NCI-H345 treated with DMSO at 0.1 percent for 48 hours (cell line): ENCODE measurements around the gene SH3RF3.

Experiments
- DNase-seq: peaks from one replicate; lab custom pipeline; 2025; ENCODE audit not compliant: unreplicated experiment; lab: John Stamatoyannopoulos, UW

The SH3RF3 gene

DNA sequence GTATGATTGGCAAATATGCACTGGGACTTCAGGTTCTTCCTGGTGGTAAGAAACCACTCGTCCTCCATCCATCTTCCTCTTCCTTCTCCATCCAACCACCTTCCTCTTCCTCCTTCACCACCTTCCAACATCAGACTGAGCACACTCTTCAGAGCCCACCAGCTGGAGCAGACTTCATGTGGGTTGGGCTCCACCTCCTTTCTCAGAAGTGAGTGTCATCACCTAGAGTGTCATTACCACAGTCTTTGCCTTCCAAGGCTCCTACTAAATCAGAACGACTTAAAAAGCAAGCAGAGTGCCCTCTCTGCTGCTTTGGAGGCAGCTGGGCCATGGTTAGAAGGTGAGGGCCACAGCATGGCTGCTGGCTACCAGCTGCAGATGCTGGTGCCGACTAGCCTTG lies 171.6 kb downstream of the SH3RF3 start:
- no peak for DNase-seq

DNA sequence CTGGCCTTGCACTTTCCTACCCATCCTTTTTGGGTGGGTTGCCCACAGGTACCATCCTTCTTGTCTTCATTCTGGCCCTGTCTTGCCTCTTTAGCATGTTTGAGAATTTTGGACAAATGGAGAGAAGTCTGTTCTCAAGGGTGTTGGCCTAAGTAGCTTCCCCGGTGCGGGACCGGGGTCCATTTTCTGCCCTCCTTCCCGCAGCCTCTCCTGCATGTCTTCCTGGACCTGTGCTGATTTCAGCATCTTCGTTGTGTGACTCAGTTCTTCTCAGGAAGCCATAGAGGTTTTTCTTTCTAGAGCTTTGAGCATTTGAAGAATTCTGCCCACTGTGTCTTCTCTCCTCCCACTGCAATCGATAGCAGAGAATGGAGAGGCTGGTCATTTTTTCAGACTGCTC lies 172.7 kb downstream of the SH3RF3 start:
- no peak for DNase-seq

DNA sequence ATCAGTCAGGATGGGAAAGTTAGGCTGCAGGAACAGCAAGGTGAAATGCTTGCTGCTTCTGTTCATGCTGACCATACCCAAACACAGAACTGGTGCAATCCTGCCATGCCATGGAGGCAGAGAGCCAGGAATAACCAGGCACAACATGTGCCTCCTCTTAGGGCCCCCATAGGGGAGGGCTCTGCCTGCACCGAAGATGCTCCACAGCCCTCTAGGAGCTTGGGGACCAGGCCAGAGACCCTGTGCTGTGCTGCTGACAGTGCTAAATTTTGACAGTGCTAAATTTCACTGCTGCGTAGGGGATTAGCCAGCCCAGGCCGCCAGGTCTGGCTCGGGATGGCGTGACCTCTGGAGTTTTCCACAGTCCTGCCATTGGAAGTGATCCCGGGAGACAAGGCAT lies 173.3 kb downstream of the SH3RF3 start:
- DNase-seq, result no peak

DNA sequence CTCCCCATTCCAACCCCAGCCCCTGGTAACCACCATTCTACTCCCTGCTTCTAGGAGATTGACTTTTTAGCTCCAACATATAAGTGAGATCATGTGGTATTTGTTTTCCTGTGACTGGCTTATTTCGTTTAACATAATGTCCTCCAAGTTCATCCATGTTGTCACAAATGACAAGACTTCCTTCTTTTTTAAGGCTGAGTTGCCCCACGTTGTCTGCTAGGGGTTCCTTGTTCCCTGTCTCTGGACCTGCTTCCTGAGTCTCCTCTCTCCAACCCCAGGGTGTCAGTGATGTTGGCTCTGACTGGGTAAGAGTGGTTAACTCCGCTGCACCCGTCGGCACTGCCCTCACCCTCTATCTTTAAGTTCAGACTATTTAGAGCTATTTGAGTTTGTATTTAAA lies 175.2 kb downstream of the SH3RF3 start:
- no peak for DNase-seq

DNA sequence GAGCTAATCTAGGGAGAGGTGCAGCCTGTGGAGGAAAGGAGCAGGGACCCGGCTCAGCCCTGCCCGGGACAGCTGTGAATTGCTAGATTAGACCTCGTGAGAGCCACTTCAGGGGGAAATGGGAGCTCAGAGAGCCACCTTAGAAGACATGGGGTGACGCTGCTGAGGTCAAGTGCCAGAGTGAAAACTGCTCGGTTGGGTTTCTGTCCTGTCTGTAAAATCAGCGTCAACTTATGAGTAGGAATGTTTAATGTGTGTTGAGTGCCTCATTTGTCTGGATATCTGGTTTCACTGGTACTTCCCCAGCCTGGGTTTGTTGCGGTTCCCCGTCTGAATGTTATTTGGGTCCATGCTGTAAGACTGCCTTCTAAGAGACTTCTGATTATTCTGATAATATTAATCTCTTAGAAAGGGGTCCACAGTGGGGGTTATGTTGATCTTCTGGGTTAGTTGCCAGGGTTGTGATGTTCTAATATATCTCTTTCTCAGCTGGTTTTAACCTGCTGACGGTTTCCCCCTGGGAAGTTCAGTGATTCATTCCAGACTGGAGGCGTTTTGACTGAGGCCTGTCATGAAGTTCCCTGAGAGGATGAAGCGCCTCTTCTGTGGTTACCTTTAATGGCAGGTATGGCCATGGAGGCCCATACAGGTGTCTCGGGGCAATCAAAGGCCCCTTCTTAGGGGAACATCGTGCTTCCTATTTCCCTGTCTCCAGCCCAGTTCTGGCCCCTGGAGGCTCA lies 175.9 kb downstream of the SH3RF3 start:
- no peak for DNase-seq

DNA sequence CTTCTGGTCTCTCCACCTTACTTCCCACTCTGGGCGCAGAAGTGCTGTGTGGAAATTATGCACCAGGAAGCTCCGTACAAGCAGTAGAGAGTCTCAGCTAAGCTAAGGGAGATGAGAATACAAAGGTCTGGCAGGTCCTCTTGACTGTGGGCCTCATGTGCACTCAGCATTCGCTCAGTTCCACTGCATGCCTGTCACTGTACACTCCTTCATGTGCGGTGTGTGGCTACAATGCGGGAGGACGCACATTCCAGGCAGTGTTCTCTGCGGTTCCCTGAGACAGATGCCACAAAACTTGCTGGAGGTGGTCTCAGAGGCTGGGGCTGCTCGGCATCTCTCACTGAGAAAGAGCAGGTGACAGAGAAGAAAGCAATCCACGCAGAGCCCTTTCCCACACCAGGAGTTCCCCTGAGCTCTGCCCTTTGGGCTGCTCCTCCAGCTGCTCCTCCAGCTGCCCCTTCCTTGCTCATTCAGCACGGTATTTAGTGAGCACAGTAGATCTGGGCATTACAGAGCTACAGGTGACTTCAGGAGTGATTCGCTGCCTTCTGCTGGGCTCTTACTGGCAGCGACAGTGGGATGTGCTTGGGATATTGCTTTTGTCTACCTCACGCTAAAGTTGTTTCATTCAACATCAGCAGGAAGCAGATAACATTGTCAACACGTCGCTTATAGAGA lies 176.6 kb downstream of the SH3RF3 start:
- DNase-seq, result peak; percentile 30

DNA sequence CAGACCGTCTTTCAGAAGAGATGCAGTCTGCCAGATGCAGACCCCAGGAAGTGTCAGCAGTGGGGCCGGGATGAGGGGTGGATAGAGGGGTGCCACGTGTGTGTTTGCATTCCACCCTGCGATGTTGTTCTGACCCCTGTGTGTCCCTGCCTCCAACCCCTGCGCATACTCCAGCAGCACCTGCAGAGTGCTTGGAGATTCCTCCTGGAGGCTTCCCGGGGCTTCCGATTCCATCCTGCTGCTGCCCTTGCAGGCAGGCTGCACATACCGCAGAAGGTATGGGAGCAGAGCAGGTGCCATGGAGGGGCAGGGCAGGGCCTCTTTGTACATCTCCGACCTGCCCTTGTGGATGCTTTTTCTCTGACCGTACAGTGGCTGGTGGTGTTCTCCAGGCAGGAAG lies 177.2 kb downstream of the SH3RF3 start:
- DNase-seq, result peak; percentile 17

DNA sequence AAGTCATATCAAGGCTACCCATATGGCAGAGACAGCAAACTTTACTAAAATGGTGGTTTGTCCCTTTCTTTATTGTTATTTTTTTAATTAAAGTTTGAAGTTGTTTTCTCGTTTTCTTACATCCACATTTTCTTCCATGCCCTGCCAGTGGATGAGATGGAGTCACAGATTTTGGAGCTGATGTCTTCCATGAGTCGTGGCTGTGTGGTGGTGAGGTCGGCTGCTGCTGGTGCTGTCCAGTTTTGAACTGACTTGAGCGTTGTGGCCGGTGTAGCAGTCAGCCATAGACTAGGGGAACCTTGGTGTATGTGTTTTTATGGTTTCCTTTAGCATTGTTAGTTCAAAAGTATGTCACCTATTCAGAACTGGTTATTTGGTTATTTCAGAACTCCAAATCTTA lies 182.8 kb downstream of the SH3RF3 start:
- DNase-seq, result no peak

DNA sequence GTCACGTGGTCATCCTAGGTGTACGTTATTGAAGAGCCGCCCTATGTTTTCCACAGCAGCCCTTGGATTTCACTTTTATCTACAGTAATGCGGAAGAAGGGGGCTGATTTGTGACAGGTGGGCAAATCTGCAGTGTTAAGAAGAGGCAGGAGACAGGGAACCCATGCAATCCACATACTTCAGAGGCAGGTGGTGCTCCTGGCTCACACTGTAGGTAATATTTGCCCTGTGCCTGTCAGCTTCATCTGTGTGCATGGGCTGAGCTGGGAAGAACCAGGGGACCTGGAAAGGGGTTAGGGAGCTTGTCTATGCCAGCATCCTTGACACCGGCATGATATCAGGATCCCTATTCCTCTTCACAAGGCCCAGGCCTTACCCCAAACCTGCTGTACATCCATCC lies 183.9 kb downstream of the SH3RF3 start:
- no peak for DNase-seq

DNA sequence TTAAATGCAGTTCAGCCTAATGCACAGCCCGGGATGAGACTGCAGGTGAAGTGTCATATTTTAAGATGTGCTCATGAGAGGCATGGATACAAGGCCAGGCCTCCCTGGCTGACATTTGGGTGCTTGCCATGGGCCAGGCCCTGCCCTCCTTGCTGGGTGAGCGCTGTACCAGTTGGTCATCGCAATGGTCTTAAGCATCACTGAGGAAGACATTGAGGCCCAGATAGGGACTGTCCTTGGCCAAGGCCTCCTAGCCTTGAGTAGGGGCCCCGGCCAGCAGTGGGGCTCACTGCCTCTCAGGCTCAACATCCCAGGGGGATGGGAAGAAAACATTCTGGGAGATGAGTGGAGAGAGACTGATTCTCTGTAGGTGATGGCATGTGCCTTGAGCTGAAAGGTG lies 184.3 kb downstream of the SH3RF3 start:
- DNase-seq, result no peak

DNA sequence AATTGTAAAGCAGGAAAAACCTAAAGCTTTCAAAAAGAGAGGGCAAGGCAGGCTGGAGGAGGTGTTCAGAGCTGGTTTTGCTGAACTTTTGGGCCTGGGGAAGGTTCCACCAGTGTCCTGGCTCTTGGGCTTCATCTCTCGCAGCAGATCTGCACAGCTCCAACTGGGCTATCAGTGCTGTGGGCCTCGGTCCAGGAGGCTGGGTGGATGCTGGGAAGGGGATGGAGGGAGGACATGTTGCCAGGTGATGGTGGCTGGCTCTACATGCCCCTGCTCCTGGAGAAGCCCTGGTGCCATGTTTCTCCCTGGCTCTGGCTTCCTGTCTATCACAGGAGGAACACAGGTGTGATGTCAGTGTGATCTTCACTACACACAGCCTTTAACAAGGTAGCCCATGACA lies 187.1 kb downstream of the SH3RF3 start:
- no peak for DNase-seq

DNA sequence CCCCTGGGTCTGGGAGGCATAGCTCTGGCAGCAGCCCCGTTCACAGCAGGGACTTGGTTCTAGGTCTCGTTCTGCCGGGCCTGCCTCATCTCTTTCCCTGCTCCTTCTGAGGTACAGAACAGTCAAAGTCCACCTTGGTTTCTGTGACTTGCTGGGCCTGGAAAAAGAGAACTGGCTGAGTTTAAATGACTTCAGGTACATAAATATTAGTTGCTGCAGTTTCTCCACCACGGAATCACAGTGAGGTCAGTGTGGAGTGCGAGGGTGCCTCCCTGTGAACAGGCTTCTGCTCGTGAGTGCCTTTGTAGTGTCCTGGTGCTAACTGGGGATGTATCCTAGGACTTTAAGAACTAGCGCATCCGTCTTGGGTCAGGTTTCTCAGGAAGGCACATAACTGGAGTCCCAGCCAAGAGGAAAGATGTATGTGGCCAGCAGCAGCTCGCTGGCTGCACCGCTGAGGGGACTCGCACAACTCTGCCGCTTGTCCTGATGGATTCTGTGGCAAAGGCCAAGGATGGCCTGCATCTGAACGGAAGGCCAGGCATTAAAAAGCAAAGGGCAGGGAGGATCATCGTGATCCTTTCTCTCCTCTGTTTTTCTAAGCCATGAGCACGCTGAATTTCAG lies 188.6 kb downstream of the SH3RF3 start:
- no peak for DNase-seq

DNA sequence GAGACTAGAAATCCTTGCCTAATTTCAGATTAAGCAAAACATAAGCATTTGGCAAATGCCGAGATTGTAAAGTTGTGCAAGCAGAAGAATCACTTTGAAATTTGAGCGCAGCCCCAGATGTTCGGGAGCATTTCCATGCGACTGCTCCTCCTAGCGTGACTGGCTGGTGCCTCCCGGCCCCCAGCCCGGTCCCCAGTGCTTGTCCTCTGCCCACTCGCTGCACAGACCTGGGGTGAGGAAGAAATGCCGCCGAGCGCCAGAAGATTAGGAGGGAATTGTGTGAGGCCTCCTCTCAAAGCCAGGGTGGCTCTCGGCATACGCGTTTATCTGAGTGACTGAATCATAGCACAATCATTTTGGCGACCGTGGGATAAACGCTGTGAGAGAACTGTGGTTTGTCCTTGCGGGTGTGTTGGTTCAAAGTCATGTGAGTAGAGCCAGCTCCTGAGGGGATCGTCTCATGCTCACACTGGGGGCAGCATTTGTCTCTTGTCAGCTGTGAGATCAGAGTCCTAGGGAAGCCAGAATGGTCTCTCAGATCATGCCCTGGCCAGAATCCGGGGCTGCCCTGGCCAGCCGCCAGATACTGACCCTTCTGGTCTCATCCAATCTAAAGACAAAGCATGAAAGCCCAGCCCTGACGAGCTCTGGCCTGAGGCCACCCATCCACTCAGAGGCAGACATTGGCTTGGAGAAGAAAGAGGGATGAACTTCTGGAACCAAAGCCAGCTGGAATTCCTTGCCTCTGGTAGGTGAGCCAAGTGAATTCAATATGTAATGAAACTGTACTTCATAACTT lies 189.3 kb downstream of the SH3RF3 start:
- DNase-seq, result no peak

DNA sequence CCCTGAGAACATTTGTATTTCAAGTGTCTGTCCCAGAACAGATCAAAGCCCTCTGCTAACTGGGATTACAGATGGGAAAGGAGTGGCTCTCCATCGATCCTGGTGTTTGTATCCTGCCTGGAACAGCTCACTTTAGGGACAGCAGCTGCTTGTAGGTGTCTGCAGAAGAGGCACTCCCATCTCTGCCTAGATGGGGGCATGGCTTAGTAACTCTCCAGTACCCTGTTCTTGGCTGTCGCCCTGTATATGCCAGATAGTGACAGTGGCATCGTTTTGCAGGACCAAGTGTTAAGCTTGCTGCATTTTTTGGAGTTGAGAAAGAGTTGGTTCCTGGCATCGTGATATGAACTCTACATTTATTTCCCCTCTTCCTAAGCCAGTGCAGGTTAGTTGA lies 189.9 kb downstream of the SH3RF3 start:
- no peak for DNase-seq

DNA sequence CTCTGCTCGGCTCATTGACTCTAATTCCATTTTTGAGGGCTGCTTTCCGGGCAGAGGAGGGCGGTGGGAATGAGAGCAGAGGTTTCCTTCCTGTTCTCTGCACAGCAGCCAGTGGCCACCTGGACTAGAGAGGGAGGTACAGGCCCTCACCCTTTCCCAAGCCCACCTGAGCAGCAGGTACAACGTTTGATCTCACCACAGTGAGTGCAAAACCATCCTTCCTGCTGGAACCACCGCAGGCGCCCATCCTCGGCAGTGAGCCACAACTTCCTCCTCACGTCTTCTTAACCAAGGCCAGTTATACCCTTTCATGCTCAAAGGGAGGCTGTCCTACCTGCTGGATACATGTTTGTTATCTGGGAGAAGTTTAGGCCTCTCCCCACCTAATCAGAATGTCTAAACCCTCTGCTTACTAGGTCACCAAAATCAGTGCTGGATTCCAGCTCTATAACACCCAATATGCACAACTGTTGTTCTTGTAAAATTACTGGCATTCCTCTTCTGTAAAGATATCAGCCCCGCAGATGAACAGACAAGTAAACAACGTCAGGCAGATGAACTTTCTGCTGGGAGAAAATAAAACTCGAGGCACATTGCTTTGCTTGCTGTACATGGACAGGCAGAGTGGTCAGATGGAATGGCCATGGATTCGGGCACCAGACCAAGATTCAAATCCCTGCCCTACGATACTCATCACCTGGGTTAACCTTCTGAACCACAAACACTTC lies 191.4 kb downstream of the SH3RF3 start:
- no peak for DNase-seq

DNA sequence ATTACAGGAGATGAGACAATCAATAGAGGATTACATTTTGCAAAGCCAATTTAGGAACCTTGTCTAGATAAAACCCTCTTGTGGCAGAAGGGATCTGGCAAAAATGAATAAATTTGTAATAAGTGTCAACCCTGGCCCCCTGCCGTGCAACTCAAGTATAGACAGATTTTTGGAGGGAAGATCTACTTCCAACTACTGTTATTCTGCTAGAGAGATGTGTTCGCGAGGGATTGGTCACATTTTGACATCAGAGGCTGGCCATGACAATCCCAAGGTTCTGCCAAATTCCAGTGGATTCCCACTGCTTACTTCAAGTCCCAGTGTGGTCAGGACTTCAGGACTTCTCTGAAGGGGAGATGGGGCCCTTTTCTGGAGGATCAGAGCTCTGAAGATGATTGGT lies 192.6 kb downstream of the SH3RF3 start:
- DNase-seq, result no peak

DNA sequence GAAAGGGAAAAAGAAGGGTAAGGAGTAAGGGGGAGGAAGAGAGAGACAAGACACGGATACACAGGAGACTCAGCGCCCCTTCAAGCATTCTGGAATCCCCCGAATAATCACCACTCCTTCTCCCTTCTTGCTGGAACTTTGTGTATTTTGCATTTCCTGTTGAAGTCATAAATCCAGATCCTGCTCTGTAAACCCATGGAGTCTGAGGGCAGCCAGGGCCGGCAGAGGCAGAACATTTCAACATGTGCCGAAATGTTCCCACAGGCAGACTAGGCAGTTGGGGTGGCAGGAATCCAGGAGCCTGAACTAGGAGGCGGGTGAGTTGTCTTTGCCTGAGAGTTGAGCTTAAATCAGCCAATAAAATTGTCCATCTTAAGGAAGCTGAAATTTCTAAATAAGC lies 193.1 kb downstream of the SH3RF3 start:
- DNase-seq, result no peak

DNA sequence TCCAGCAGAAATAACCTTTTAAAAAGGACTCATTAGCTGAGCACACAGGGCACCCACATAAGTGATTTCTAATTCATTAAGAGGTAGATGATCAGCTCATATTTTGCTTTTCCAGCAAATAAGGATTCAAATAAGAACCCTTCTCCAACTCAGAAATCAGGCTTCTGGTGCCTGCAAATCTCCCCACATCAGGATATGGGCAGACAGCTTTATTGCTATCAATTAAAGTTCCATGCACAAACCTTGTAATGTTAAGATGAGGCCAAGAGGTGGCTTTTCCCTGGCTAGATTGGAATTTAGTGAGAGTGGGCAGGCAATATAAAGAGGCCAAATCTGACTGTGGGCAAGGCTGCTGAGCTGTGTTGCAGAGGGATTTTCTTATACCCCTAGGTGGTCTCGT lies 193.6 kb downstream of the SH3RF3 start:
- DNase-seq, result no peak

DNA sequence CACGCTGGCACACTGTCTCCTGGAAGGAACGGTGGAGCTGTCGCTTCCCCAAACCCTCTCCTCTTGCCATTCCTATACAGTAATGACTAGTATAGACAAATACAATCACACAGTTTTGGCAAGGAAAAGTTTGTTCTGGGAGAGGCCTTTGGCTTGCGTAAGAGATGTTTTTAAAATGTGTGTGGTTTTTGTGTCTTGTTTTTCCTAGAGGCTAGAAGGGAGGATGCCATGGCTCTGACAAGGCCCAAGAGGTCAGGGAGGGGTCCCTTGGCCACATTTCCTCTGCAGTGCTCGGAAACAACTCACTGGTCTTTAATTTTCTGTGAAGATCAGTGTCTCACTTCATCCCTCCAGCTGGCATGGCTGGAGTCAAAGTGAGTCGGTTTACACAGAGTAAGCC lies 195.9 kb downstream of the SH3RF3 start:
- DNase-seq, result no peak

DNA sequence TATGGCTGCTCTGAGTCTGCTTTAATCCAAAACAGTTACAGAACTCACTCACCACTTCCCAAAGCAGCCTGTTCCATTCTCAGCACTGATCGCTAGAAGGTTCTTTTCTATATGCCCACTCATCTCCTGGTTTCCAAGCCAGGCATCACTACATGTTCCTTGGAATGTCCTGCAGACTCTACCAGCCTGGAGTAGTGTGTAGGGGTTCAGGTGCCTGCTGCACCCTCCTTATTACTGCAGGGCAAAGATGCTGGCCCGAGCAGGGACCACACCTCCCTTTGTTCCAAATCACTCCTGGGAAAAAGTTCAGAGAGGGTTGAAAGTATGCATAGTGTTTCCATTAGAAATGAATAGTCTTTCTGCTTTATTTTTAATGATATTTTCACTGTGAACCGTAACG lies 196.6 kb downstream of the SH3RF3 start:
- no peak for DNase-seq

DNA sequence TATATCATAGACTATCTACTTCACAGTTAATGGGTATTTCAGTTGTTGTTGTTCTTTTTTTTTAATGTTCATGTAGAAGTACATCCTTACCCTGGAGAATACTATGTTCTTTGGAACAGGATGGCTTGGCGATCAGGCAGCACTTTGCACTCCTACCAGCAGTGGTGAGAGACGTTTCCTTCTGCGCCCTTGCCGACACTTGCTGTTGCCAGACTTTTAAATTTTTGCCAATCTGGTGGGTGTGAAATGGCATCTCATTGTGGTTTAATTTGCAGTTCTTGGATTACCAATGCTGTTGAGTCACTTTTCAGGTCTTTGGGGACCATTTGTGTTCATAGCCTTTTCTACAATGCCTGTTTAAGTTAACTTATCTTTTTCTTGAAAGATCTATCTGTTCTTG lies 197.3 kb downstream of the SH3RF3 start:
- no peak for DNase-seq
